Kidney (tissue), 14 donors: ENCODE measurements around the gene GART. TPM values are rescaled to one million over a fixed set of nuclear protein-coding genes. Genes with fewer than 3 reads are reported as not detected.

ENCODE experiments used
- DNase-seq, 5 donors: peaks; one replicate each; pipeline ENCODE4 v3.0.0-alpha.2; 2013 to 2020
- FAIRE-seq: peaks from 2 replicates; lab custom pipeline; 2012; peaks lifted over from hg19 to GRCh38; lab: Jason Lieb, UNC
- H3K27ac ChIP-seq, 2 donors: one replicate each; pipeline ENCODE4 v1.7.0; 2013; ENCODE audit warnings: low read depth in 2 of 2, low read length in 2 of 2, inconsistent platforms in 1 of 2
- H3K27me3 ChIP-seq: one replicate; pipeline ENCODE4 v1.7.1; 2013; ENCODE audit warnings: low read length, inconsistent platforms; ENCODE audit not compliant: control insufficient read depth, insufficient read depth
- H3K36me3 ChIP-seq, 3 donors: one replicate each; pipeline versions ENCODE4 v1.7.0 to v1.7.1; 2013; ENCODE audit warnings: low read length in 3 of 3, control low read depth in 1 of 3, inconsistent platforms in 1 of 3; ENCODE audit not compliant: insufficient read depth in 3 of 3, control insufficient read depth in 2 of 3
- H3K4me1 ChIP-seq, 3 donors: one replicate each; pipeline versions ENCODE4 v1.7.0 to v1.7.1; 2013; ENCODE audit warnings: low read length in 3 of 3, inconsistent platforms in 1 of 3, low read depth in 1 of 3; ENCODE audit not compliant: control insufficient read depth in 2 of 3, insufficient read depth in 2 of 3
- H3K4me3 ChIP-seq, 3 donors: one replicate each; pipeline versions ENCODE4 v1.7.0 to v1.8.1; 2013; ENCODE audit warnings: low read length in 3 of 3, control low read depth in 1 of 3, inconsistent platforms in 1 of 3
- H3K9ac ChIP-seq, 3 donors: one replicate each; pipeline versions ENCODE4 v1.7.0 to v1.7.1; 2013; ENCODE audit warnings: low read length in 3 of 3, control low read depth in 1 of 3, inconsistent platforms in 1 of 3
- H3K9me3 ChIP-seq, 3 donors: one replicate each; pipeline versions ENCODE4 v1.7.0 to v1.7.1; 2013; ENCODE audit warnings: low read length in 3 of 3, control low read depth in 1 of 3, inconsistent platforms in 1 of 3; ENCODE audit not compliant: control insufficient read depth in 2 of 3, insufficient read depth in 1 of 3
- CTCF ChIP-seq: IDR thresholded peaks from 3 replicates; pipeline ENCODE4 v1.5.1; 2012; ENCODE audit warnings: mild to moderate bottlenecking, moderate library complexity, borderline replicate concordance; ENCODE audit not compliant: insufficient read depth; ENCODE audit errors: extremely low read depth
- intact Hi-C: fragments of 100-400 bp; cut with DNase I; formaldehyde crosslinking; loops from one replicate; pipeline ENCODE4 v1.11.1; 2022
- polyA plus RNA-seq: library from polyadenylated mRNA; stranded (reverse); fragments of 350-450 nt; fragmentation: Illumina TruSeq; extraction: RNeasy Lipid Tissue Mini Kit (QIAGEN cat#74804); gene quantifications from one replicate; pipeline ENCODE4 v1.2.3, GENCODE V29; 2014; ENCODE audit warnings: low read depth, low replicate concordance; ENCODE audit not compliant: insufficient read depth
- total RNA-seq: library from RNA; stranded (reverse); fragmentation: NEBNext Ultra II Directional; extraction: Animal tissue kit (Norgen Biotek cat#: 25700); gene quantifications from one replicate; pipeline ENCODE4 v1.2.1, GENCODE V29; 2021
- donor health status: control.
- donor health status: control.
- donor health status: control.
- donor health status: control.
- donor health status: control.
- donor health status: DM: yes; HTN: yes; CAD: no.
- donor health status: Normal renal cell carcinoma (clear cell type).

Gene GART
- total and polyA plus RNA-seq, 2 donors from 2014 or later: 17.5 to 60.9 TPM

DNA sequence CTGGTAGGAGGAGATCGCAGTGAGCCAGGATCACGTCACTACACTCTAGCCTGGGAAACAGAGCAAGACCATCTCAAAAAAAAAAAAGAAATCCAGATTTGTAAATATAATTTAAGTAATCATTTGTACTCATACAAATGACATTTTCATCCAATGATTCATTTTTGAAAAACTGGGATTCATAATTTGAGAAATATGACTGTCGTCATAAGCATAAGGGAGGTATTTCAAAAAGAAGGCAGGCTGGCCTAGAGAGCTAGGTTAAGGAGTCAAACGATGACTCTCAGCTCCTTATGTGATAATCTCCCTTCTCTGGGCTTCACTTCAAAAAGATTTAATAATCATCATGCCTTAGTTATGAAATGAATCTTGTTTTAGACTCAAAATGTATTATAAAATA is 2.3 kb downstream of the GART start:
- Histone ChIP-seq H3K9me3 (no peaks in the 10 kb centered on the region), H3K9ac (no peak overlapping the region), H3K27ac (no peak overlapping the region), H3K4me1 (peaks cover 0 to 5% (median 0%) of the 10 kb centered on the region in 3 donors), H3K36me3 (peaks cover 3 to 27% (median 21%) of the 10 kb centered on the region in 3 donors), H3K4me3 (no peak overlapping the region), H3K27me3 (no peaks in the 10 kb centered on the region)
- no peak for TF ChIP-seq CTCF
- FAIRE-seq (no peak), DNase-seq (no peak)
- intact Hi-C loops: no loop called here

GRCh38 chr21:33537212-33537611 is 4.7 kb downstream of the GART start:
- FAIRE-seq (no peak), DNase-seq (no peak)
- no peak overlapping the region for H3K4me3 ChIP-seq
- peaks cover 0 to 5% (median 0%) of the 10 kb centered on the region in 3 donors for H3K4me1 ChIP-seq
- H3K9ac ChIP-seq: no peak overlapping the region
- intact Hi-C loops: no loop called here
- TF ChIP-seq CTCF: no peak
- no peaks in the 10 kb centered on the region for H3K9me3 ChIP-seq
- H3K27ac ChIP-seq: no peak overlapping the region
- H3K27me3 ChIP-seq: no peaks in the 10 kb centered on the region
- peaks cover 3 to 43% (median 26%) of the 10 kb centered on the region in 3 donors for H3K36me3 ChIP-seq

GRCh38 chr21:33531007-33531406 is 10.9 kb downstream of the GART start:
- Histone ChIP-seq H3K27me3 (no peaks in the 10 kb centered on the region), H3K4me3 (no peak overlapping the region), H3K4me1 (no peaks in the 10 kb centered on the region), H3K9ac (no peak overlapping the region), H3K27ac (no peak overlapping the region), H3K9me3 (no peaks in the 10 kb centered on the region), H3K36me3 (peaks cover 4 to 48% (median 32%) of the 10 kb centered on the region in 3 donors)
- TF ChIP-seq CTCF: no peak
- DNase-seq (no peak), FAIRE-seq (no peak)
- intact Hi-C loops: no loop called here

DNA sequence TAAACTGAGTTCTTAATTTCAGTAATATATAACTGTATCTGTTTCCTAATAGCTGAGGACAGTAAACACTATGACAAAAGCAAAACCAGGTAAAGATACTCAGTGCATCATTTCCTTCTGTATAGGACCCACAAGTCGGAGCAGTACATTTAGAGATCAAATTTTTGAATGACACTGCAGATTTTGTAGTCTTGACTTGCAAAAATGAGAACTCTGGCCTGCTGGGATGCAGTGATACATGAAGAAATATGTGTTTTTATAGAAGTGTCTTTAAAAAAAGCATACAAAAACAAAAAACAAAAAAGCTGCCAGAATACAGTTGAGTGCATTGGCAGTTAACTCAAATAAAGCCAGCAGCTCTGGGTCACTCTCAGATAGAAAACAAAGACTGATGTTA is 19.0 kb downstream of the GART start:
- no peaks in the 10 kb centered on the region for H3K4me1 ChIP-seq

More for the DNA sequence above, 19.0 kb downstream of the GART start:
- H3K27ac ChIP-seq: no peak overlapping the region
- TF ChIP-seq CTCF: no peak
- DNase-seq: no peak
- H3K36me3 ChIP-seq: peaks cover 0 to 25% (median 11%) of the 10 kb centered on the region in 3 donors
- no peak overlapping the region for H3K9ac ChIP-seq
- no peak overlapping the region for H3K4me3 ChIP-seq
- FAIRE-seq: no peak
- H3K9me3 ChIP-seq: no peaks in the 10 kb centered on the region
- no peaks in the 10 kb centered on the region for H3K27me3 ChIP-seq
- intact Hi-C loops: no loop called here
